Measurements from ENCODE around the gene CACNA1I. TPM values are rescaled to one million over a fixed set of nuclear protein-coding genes. Genes with fewer than 3 reads are reported as not detected.

Gene CACNA1I
- total and polyA plus RNA-seq, 2 experiments from 2014 or later, result 0.42 to 2.4 TPM

GRCh38 chr22:39724857-39725256 lies 154.3 kb downstream of the CACNA1I start:
- Mint-ChIP-seq H3K27me3 (ENCODE audit: insufficient read depth, low read depth, poor library complexity) (peaks cover 7% of the 10 kb centered on the region), H3K9me3 (no peaks in the 10 kb centered on the region), H3K27ac (no peak overlapping the region), H3K4me3 (no peak overlapping the region), H3K36me3 (ENCODE audit: low read depth) (no peaks in the 10 kb centered on the region), H3K4me1 (peaks cover 10% of the 10 kb centered on the region)
- Histone ChIP-seq H3K27me3 (ENCODE audit: insufficient read depth) (no peaks in the 10 kb centered on the region), H3K4me2 (no peak overlapping the region), H3K36me3 (ENCODE audit: insufficient read depth) (no peaks in the 10 kb centered on the region), H3K27ac (ENCODE audit: low read depth) (no peak overlapping the region), H3K9me2 (ENCODE audit: insufficient read depth) (no peaks in the 10 kb centered on the region), H3F3A (replicated peaks; ENCODE audit: low read depth) (no peaks in the 10 kb centered on the region), H4K20me1 (replicated peaks; ENCODE audit: insufficient read depth) (no peaks in the 10 kb centered on the region), H3K4me1 (ENCODE audit: insufficient read depth) (no peaks in the 10 kb centered on the region), H3K4me3 (no peak overlapping the region), H2AFZ (no peak overlapping the region), H3K79me2 (replicated peaks; ENCODE audit: insufficient read depth) (no peaks in the 10 kb centered on the region)
- DNase-seq (ENCODE audit: low spot score) (no peak), ATAC-seq (no peak)
- no peak for TF ChIP-seq ZNF462 (CRISPR knock-in tag; IDR thresholded peaks at IDR 0.05)
- no peak for TF ChIP-seq CREB1 (CRISPR knock-in tag; IDR thresholded peaks at IDR 0.05; ENCODE audit: low read depth)
- no peak for TF ChIP-seq NANOG (IDR thresholded peaks at IDR 0.05; ENCODE audit: borderline replicate concordance)
- no peak for TF ChIP-seq STAT1 (IDR thresholded peaks at IDR 0.05; ENCODE audit: unreplicated experiment)
- TF ChIP-seq ETS1 (IDR thresholded peaks at IDR 0.05), result no peak
- TF ChIP-seq POLR2AphosphoS5 (IDR thresholded peaks at IDR 0.05; ENCODE audit: low read depth), result no peak
- TF ChIP-seq EZH2phosphoT487 (IDR thresholded peaks at IDR 0.05; ENCODE audit: unreplicated experiment), result no peak
- no peak for TF ChIP-seq ZNF331 (CRISPR knock-in tag; IDR thresholded peaks at IDR 0.05; ENCODE audit: low read depth)
- TF ChIP-seq CTCF (conservative IDR thresholded peaks at IDR 0.05; ENCODE audit: low read depth in 2 of 2), result no peak
- no peak for TF ChIP-seq REST (IDR thresholded peaks at IDR 0.05; ENCODE audit: unreplicated experiment)
- TF ChIP-seq JUNB (IDR thresholded peaks at IDR 0.05; ENCODE audit: unreplicated experiment), result no peak
- no peak for TF ChIP-seq ZNF114 (CRISPR knock-in tag; IDR thresholded peaks at IDR 0.05)
- no peak for TF ChIP-seq EZH2 (IDR thresholded peaks at IDR 0.05; ENCODE audit: low read depth, unreplicated experiment)

All from GM23338 (cell line).